NCI-H1105 treated with DMSO at 0.1 percent for 48 hours (cell line): ENCODE measurements around the gene NTN5.
A peak's percentile ranks its signal among the peaks of the same experiment; 100 is the strongest.

Experiments
- DNase-seq: peaks from one replicate; lab custom pipeline; 2025; lab: John Stamatoyannopoulos, UW

Gene NTN5

GRCh38 chr19:48614436-48615230 lies 58.2 kb downstream of the NTN5 start, which contains the start of gene FAM83E:
Gene FAM83E (minus strand): TSS chr19:48615076. CDS start chr19:48613372, 1,704 bp downstream.
- peak; percentile 61 for DNase-seq

DNA sequence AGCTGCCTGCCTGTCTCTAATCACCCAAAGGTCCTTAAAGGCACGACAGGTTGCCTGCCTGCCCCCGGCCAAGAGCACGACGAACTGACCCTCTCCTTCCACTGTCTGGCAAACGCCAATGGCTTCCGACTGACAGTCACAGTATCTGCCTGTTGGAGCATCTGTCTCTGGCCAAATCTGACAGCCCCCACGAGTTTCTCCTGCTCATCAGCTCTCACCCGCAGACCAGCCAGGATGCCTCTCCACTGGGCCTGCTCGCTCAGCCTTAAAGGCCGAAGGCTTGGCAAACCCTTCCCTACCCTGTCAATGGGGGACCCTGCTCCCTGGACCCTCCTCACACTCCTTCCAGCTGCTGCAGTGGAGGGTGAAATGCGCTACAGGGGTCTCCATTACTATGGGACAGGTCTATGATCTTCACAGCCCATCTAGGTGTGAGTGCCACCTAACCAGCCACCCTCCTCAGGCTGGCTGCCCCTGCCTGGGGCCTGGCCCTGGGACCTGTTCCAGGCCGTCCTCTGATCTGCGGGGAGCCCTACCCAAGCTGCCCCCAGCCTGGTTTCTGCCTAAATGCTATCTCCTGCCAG lies 58.9 kb downstream of the NTN5 start:
- no peak for DNase-seq

DNA sequence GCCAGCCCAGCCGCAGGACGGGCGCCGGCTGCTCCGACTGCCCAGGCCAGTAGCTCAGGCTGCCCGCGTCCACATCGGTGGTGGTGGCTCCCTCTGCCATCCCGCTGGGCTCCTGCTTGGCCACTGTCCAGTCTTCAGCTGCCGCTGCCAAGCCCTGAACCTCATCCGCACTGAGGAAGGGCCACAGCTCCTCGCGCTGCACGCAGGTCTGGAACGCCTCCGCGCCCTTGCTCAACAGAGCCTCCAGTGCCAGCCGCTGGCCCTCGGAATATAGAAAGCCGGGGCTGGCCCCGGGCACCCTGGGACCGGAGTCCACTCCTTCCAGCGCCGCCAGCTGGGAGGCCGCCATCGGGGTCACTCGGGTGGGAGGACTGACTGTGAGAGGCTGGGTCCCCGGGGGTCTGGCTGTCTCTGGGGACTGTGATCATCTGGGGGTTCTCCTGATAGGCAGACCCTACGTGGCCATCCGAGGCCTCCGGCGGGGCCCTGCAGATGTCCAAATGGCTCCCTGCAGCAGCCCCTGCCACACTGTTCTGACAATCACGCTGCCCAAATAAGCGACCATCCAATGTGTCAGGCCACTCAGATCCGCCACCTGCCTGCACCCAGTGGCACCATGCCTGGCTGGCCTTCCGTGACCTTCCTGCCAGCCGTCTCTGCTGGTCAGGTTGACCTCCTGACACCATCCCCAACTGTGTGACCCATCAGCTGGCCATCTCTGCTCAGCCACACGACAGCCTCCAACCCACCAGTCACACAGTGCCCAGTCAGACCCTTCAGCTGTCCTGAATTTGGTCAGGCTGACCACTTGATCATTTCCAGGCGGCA lies 59.6 kb downstream of the NTN5 start:
- DNase-seq, result no peak

DNA sequence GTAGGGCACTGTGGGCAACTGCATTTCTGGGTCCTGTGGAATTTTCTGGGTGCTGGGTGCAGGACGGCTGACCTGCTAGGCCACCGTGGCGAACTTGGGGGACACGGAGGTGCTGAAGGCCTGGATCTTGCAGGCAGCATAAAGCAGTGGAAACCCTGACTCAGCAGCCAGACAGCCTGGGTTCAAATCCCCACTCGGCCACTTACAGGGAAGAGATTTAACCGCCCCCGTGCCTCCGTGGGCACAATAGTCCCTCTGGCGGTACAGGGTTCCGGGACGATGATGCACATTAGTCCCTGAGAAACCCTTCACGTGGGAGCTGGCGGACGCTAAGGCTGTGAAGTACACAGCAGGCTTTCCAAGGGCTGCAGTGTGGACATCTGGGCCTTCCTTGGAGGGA lies 60.9 kb downstream of the NTN5 start:
- no peak for DNase-seq
